Erythroblast (primary cell): Measurements from ENCODE around the gene NDRG2.

Experiments used
- GATA1 ChIP-seq: IDR thresholded peaks from 2 replicates; pipeline ENCODE4 v1.6.1; 2011; ENCODE audit warnings: low read depth, mild to moderate bottlenecking, control low read depth, low read length, moderate library complexity
- POLR2A ChIP-seq: IDR thresholded peaks from 2 replicates; pipeline ENCODE4 v1.6.1; 2011; ENCODE audit warnings: mild to moderate bottlenecking, low read length

GRCh38 chr14:21054123-21054767 is 29.4 kb upstream of the NDRG2 start:
- TF ChIP-seq POLR2A = no peak
- no peak for TF ChIP-seq GATA1
